GM12872 (cell line): Measurements from ENCODE around the gene TNFRSF4.

Source experiments
- TF ChIP-seq, protein P1 (sequence below): IDR thresholded peaks from 3 replicates; pipeline ENCODE4 v1.5.1; 2011; ENCODE audit warnings: low read depth, mild to moderate bottlenecking, low read length, moderate library complexity; ENCODE audit not compliant: insufficient read depth

TNFRSF4 gene

DNA sequence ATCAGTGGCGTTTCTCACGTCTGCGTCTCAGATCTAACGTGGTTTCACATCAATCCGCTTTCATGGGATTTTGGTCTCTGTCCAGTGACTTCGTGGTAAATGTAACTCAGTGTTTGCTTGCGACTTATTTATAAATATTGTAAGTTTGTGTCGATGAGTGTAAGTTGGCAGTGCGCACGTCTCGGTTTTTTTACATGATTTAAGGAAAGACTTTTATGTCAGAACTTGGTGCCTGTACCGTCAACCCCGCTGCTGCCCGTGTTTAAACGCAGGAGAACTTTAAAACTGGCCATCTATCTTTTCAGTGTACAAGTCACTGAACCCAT is 19.6 kb upstream of the TNFRSF4 start:
- TF ChIP-seq, protein P1, sequence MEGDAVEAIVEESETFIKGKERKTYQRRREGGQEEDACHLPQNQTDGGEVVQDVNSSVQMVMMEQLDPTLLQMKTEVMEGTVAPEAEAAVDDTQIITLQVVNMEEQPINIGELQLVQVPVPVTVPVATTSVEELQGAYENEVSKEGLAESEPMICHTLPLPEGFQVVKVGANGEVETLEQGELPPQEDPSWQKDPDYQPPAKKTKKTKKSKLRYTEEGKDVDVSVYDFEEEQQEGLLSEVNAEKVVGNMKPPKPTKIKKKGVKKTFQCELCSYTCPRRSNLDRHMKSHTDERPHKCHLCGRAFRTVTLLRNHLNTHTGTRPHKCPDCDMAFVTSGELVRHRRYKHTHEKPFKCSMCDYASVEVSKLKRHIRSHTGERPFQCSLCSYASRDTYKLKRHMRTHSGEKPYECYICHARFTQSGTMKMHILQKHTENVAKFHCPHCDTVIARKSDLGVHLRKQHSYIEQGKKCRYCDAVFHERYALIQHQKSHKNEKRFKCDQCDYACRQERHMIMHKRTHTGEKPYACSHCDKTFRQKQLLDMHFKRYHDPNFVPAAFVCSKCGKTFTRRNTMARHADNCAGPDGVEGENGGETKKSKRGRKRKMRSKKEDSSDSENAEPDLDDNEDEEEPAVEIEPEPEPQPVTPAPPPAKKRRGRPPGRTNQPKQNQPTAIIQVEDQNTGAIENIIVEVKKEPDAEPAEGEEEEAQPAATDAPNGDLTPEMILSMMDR = no peak

DNA sequence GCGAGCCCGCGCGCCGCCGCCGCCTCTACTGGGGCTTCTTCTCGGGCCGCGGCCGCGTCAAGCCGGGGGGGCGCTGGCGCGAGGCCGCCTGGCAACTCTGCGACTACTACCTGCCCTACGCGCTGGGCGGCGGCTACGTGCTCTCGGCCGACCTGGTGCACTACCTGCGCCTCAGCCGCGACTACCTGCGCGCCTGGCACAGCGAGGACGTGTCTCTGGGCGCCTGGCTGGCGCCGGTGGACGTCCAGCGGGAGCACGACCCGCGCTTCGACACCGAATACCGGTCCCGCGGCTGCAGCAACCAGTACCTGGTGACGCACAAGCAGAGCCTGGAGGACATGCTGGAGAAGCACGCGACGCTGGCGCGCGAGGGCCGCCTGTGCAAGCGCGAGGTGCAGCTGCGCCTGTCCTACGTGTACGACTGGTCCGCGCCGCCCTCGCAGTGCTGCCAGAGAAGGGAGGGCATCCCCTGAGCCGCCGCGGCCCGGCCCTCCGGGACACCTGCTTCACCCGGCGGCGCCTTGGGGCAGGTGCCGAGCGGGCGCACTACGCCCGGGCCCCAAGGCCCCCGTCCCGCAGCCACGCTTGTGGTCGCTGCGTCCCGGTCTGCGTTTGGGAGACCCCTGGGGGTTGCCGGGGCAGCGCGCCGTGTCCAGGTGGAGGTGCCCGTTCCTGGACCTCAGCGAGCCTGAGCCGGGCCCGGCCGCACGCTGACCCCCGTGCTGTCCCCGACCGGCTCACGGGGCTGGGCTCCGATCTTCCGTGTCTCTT is 19.0 kb upstream of the TNFRSF4 start:
- TF ChIP-seq, protein P1 = no peak

DNA sequence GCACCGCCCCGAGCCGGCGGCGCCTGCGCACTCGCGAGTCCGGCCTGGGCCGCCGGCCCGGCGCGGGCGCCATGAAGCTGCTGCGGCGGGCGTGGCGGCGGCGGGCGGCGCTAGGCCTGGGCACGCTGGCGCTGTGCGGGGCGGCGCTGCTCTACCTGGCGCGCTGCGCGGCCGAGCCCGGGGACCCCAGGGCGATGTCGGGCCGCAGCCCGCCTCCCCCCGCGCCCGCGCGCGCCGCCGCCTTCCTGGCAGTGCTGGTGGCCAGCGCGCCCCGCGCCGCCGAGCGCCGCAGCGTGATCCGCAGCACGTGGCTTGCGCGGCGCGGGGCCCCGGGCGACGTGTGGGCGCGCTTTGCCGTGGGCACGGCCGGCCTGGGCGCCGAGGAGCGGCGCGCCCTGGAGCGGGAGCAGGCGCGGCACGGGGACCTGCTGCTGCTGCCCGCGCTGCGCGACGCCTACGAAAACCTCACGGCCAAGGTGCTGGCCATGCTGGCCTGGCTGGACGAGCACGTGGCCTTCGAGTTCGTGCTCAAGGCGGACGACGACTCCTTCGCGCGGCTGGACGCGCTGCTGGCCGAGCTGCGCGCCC is 18.3 kb upstream of the TNFRSF4 start, which contains the start of gene B3GALT6:
Gene B3GALT6, plus strand, starts transcription at position 30 of the 588 bp plus-strand sequence. Its CDS starts 42 bp downstream, at position 72.
- TF ChIP-seq, protein P1 = no peak

DNA sequence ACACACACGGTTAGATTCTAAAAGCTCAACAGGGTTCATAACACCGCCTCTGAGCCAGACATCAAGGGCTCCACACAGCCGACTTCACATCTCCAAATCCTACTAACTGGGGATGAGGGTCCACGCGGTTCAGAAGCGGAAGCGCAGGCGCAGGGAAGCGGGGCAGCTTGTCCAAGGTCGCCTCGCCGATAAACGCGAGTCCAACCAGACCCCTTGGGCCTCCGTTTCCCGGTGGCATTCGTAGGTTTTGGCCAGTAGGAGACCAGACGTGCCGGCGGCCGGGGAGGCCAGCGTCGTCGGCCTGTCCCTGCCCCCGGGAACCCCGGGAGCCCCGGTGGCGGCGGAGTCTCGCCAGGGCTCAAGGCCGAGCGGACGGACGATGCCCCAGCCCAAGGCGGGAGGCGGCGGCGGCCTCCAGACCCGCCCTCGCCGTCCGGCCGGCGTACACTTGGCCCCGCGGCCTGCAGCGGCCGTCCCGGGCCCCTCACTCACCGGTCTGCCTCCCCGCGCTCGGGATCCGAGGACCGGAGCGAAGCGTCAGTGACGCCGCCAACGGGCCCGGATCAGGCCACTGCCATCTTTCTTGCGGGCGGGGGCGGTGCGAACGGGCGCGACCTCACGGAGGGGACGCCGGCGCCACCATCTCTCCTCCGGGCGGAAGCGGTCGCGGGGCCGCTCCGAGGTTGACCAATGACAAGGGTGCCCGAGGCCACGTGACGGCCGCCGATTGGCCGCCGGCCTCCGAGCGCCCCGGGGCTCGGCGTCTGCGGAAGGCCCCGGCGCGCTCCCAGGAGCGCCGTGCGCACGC is 17.7 kb upstream of the TNFRSF4 start, which contains the start of gene SDF4:
Gene SDF4, minus strand, starts transcription at position 602 of the 808 bp plus-strand sequence. CDS start 3,229 bp downstream, outside the sequence.
- TF ChIP-seq, protein P1 = no peak

DNA sequence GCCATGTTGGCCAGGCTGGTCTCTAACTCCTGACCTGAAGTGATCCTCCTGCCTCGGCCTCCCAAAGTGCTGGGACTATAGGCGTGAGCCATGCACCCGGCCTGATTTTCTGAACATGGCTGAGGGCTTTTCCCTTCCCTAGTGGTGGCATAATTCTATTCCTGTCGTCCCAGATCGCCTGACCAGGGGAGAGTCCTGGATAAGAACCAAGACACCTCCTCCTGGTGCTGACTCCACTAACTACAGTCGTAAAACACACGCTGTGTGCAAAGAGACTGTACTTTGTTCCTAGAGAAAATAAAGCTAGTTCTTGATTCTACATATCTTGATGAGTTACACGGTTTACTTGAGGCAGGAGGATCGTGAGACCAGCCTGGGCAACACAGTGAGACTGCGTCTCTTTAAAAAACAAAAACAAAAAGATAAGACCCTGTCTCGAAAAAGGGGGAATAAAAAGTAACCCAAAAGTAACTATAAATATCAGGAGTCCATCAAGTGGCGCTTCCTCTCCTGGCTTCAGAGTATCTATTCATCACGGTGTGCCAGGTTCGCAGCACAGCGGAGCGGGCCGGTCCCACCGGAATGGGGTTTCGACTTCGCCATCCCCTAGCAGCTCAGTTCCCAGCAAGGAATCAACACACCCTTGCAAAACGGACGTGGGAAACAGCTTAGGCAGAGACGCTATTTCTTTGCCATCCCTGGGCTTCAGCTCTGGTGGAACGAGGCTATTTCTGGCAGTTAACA is 16.9 kb upstream of the TNFRSF4 start:
- TF ChIP-seq, protein P1 = peak; percentile 21; the same call in 1 of the 3 replicates

GRCh38 chr1:1229770-1230169 is 15.8 kb upstream of the TNFRSF4 start:
- TF ChIP-seq, protein P1 = no peak
